Natural killer cell (primary cell): ENCODE data around the gene HAPLN2. TPM values are rescaled to one million over a fixed set of nuclear protein-coding genes. Genes with fewer than 3 reads are reported as not detected.
"Not testable (repeated sequence)": the region's sequence is repeated elsewhere in the genome, so short reads cannot be mapped to it uniquely, and the experiment has no call there.

ENCODE experiments used
- ATAC-seq, 3 donors: fragments of 150-1000 bp in 2 of 3; fragments of 200-7000 bp in 1 of 3; cut with Tn5 transposase; 1 replicate in 1 of 3; 2 replicates in 2 of 3; pipeline ENCODE4 v1.10.0; 2021; ENCODE audit warnings: mild to moderate bottlenecking in 2 of 3, moderate library complexity in 2 of 3
- DNase-seq, 2 donors: peaks; one replicate each; pipeline versions ENCODE4 v3.0.0 to v3.0.0-alpha.2; 2013 to 2021; ENCODE audit warnings: mixed read lengths in 1 of 2
- H3K27ac ChIP-seq: one replicate; pipeline ENCODE4 v1.5.1; 2013; ENCODE audit warnings: mild to moderate bottlenecking, low read length
- H3K27me3 ChIP-seq: one replicate; pipeline ENCODE4 v1.6.1; 2013; ENCODE audit warnings: low read length; ENCODE audit not compliant: control insufficient read depth, insufficient read depth
- H3K36me3 ChIP-seq: one replicate; pipeline ENCODE4 v1.6.1; 2013; ENCODE audit warnings: low read length; ENCODE audit not compliant: control insufficient read depth, insufficient read depth
- H3K4me1 ChIP-seq: one replicate; pipeline ENCODE4 v1.6.1; 2013; ENCODE audit warnings: low read length; ENCODE audit not compliant: control insufficient read depth, insufficient read depth
- H3K4me3 ChIP-seq: one replicate; pipeline ENCODE4 v1.5.1; 2013; ENCODE audit warnings: low read length
- H3K9me3 ChIP-seq: one replicate; pipeline ENCODE4 v1.6.1; 2013; ENCODE audit warnings: low read length; ENCODE audit not compliant: control insufficient read depth, insufficient read depth
- H3K27ac Mint-ChIP-seq, 2 donors: one replicate each; pipeline ENCODE4 v1.8.0; 2022; ENCODE audit warnings: mild to moderate bottlenecking in 2 of 2, mixed read lengths in 2 of 2, moderate library complexity in 1 of 2
- H3K27me3 Mint-ChIP-seq, 2 donors: one replicate each; pipeline ENCODE4 v1.8.0; 2022; ENCODE audit warnings: low read depth in 2 of 2, mixed read lengths in 2 of 2
- H3K36me3 Mint-ChIP-seq: one replicate; pipeline ENCODE4 v1.8.0; 2022; ENCODE audit warnings: mixed read lengths
- H3K4me1 Mint-ChIP-seq, 2 donors: one replicate each; pipeline ENCODE4 v1.8.0; 2022; ENCODE audit warnings: mixed read lengths in 2 of 2
- H3K4me3 Mint-ChIP-seq: one replicate; pipeline ENCODE4 v1.8.0; 2022; ENCODE audit warnings: mild to moderate bottlenecking, moderate library complexity, mixed read lengths
- H3K9me3 Mint-ChIP-seq, 2 donors: one replicate each; pipeline ENCODE4 v1.8.0; 2022; ENCODE audit warnings: mixed read lengths in 2 of 2
- WGBS: methylation state at CpG from one replicate; pipeline ENCODE4 v1.1.7; 2013; ENCODE audit warnings: missing lambda C conversion rate; ENCODE audit not compliant: insufficient coverage; 5-methylcytosine and 5-hydroxymethylcytosine counted together
- intact Hi-C: fragments of 100-400 bp; cut with micrococcal nuclease; formaldehyde crosslinking; loops from one replicate; pipeline ENCODE4 v1.14.2; 2022
- total RNA-seq, 4 donors: library from RNA; stranded (reverse); fragments of 120-200 nt in 1 of 4; gene quantifications; one replicate each; pipeline versions ENCODE4 v1.2.3 to v1.2.4, GENCODE V29; 2013 to 2022
- TF ChIP-seq, protein P1 (sequence below): fragments of 200-600 bp; IDR thresholded peaks from one replicate; pipeline ENCODE4 v1.8.0; 2022; ENCODE audit warnings: antibody characterized with exemption

The HAPLN2 gene
- total RNA-seq, 3 donors from 2014 or later (not counting 1 experiment from before 2014, with no cell fraction given) = not detected

DNA sequence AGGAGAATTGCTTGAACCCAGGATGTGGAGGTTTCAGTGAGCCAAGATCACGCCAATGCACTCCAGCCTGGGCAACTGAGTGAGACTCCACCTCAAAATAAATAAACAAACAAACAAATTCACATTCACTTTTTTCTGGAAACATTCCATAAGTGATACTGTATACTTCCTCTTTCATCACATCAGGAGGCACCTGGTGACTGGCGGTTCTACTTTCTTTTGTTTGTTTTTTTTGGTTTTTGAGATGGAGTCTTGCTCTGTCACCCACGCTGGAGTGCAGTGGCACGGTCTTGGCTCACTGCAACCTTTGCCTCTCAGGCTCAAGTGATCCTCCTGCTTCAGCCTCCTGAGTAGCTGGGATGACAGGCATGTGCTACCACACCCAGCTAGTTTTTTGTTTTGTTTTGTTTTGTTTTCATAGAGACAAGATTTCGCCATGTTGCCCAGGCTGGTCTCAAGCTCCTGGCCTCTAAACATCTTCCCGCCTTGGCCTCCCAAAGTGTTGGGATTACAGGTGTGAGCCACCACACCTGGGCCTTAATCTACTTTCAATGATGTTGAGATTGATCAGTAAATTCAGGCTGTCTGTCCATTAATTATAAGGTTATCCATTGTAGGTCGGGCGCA, 10.7 kb downstream of the HAPLN2 start:
- H3K36me3 ChIP-seq = no peaks in the 10 kb centered on the region
- peaks cover 43 to 67% of the 10 kb centered on the region in 2 donors for H3K27me3 Mint-ChIP-seq
- no peak for ATAC-seq
- H3K4me1 Mint-ChIP-seq = peaks cover 7 to 8% of the 10 kb centered on the region in 2 donors
- 71% methylated on average over 8 of the region's 8 CpGs for WGBS
- no peak overlapping the region for H3K4me3 ChIP-seq
- no peaks in the 10 kb centered on the region for H3K9me3 ChIP-seq
- intact Hi-C loops = loop anchor here (5.0 kb wide), 1 partner anchor 47 kb away; the partner anchor contains the start of gene NES
- DNase-seq = no peak
- H3K36me3 Mint-ChIP-seq = no peaks in the 10 kb centered on the region
- no peaks in the 10 kb centered on the region for H3K9me3 Mint-ChIP-seq
- H3K4me1 ChIP-seq = peaks cover 10% of the 10 kb centered on the region
- TF ChIP-seq, protein P1, sequence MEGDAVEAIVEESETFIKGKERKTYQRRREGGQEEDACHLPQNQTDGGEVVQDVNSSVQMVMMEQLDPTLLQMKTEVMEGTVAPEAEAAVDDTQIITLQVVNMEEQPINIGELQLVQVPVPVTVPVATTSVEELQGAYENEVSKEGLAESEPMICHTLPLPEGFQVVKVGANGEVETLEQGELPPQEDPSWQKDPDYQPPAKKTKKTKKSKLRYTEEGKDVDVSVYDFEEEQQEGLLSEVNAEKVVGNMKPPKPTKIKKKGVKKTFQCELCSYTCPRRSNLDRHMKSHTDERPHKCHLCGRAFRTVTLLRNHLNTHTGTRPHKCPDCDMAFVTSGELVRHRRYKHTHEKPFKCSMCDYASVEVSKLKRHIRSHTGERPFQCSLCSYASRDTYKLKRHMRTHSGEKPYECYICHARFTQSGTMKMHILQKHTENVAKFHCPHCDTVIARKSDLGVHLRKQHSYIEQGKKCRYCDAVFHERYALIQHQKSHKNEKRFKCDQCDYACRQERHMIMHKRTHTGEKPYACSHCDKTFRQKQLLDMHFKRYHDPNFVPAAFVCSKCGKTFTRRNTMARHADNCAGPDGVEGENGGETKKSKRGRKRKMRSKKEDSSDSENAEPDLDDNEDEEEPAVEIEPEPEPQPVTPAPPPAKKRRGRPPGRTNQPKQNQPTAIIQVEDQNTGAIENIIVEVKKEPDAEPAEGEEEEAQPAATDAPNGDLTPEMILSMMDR = no peak
- peaks cover 16% of the 10 kb centered on the region for H3K27me3 ChIP-seq
- H3K27ac Mint-ChIP-seq = no peak overlapping the region
- H3K4me3 Mint-ChIP-seq = no peak overlapping the region
- no peak overlapping the region for H3K27ac ChIP-seq

DNA sequence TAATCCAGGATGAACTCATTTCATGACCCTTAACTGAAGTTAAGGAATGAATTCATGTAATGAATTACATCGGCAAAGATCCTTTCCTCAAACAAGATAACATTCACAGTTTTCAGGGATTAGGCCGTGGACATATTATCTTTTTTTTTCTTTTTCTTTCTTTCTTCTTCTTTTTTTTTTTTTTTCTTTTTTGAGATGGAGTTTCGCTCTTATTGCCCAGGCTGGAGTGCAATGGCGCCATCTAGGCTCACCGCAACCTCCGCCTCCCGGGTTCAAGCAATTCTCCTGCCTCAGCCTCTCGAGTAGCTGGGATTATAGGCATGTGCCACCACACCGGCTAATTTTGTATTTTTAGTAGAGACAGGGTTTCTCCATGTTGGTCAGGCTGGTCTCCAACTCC, 11.9 kb downstream of the HAPLN2 start:
- WGBS = 63% methylated on average over 9 of the region's 9 CpGs
- H3K9me3 Mint-ChIP-seq, H3K27ac Mint-ChIP-seq, H3K36me3 ChIP-seq, H3K36me3 Mint-ChIP-seq, H3K9me3 ChIP-seq, H3K4me1 Mint-ChIP-seq, DNase-seq, H3K27ac ChIP-seq, H3K27me3 ChIP-seq, intact Hi-C loops, H3K4me3 Mint-ChIP-seq, ATAC-seq, H3K4me1 ChIP-seq, H3K4me3 ChIP-seq: not testable (repeated sequence)
- H3K27me3 Mint-ChIP-seq = peaks cover 35 to 66% of the 10 kb centered on the region in 2 donors

DNA sequence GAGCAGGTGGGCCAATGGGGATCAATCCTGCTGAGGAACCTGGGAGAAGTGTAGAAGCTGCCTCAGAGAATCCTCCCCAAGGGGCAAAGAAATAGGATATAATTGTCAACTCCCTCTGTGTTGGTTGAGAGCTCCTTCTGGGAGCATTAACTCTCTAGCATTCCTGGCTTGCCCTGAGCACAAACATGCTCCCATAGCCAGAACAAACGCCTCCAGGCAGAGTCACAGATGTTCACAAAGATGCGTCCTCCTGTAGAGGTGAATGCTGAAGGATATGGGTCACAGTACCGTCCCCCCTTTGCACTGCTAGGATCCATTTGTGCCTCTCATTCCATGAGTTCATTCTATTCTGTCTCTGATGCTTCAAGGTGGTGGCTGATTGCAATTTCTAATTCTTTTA, 13.1 kb downstream of the HAPLN2 start:
- intact Hi-C loops = no loop called here
- Histone ChIP-seq H3K4me1 (no peaks in the 10 kb centered on the region), H3K9me3 (no peaks in the 10 kb centered on the region), H3K4me3 (no peak overlapping the region), H3K36me3 (no peaks in the 10 kb centered on the region), H3K27ac (no peak overlapping the region), H3K27me3 (no peaks in the 10 kb centered on the region)
- Mint-ChIP-seq H3K27me3 (peaks cover 32 to 68% of the 10 kb centered on the region in 2 donors), H3K9me3 (no peaks in the 10 kb centered on the region), H3K36me3 (no peaks in the 10 kb centered on the region), H3K4me1 (no peaks in the 10 kb centered on the region), H3K4me3 (no peak overlapping the region), H3K27ac (no peak overlapping the region)
- DNase-seq (no peak), ATAC-seq (no peak)
- TF ChIP-seq, protein P1 = no peak
- 90% methylated on average over 3 of the region's 3 CpGs for WGBS

DNA sequence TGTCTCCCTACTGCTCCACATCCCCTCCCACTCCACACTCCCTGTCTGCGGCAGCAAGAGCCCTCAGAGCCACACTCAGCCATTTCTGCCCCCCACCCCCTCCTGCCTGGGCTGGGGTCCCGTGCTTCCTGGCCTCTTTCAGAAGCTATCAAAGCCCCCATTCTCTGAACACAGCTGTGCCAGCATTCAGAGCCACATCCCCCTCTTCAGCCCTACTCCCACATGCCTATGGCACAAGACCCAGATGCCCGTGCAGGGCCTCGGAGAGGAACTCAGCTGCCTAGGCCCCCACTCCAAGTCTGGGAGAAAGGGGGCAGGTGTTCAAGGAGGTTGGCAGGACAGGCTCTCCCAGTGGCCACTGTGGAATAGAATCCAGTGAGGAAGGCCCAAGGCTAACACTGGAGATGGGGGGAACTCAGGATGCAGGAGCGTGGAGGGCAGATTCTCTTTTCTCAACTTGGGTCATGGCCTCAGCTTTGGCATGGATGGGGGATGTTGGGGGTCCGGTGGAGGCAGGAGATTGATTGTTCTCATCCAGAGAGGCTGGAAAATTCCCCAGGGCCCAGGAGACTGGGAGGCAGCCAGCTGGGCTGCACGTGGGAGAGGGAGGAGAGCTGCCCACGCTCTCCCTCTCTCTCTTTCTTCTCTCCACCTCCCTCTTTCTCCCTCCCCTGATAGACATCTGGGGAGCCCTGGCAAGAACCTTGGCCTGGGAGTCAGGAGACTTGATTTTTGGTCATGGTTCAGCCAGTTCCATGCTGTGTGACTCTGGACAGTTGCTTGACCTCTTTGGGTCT, 19.2 kb downstream of the HAPLN2 start:
- Mint-ChIP-seq H3K9me3 (no peaks in the 10 kb centered on the region), H3K4me1 (peaks cover 3 to 15% of the 10 kb centered on the region in 2 donors), H3K36me3 (no peaks in the 10 kb centered on the region), H3K27ac (no peak overlapping the region), H3K4me3 (no peak overlapping the region), H3K27me3 (peaks cover 50 to 78% of the 10 kb centered on the region in 2 donors)
- Histone ChIP-seq H3K27me3 (peaks cover 39% of the 10 kb centered on the region), H3K36me3 (no peaks in the 10 kb centered on the region), H3K9me3 (no peaks in the 10 kb centered on the region), H3K4me1 (peaks cover 18% of the 10 kb centered on the region), H3K27ac (no peak overlapping the region), H3K4me3 (no peak overlapping the region)
- intact Hi-C loops = no loop called here
- DNase-seq = no peak
- ATAC-seq = no peak
- WGBS = 71% methylated on average over 6 of the region's 8 CpGs
- TF ChIP-seq, protein P1 = no peak
